Activated naive CD4-positive, alpha-beta T cell treated with anti-CD3 and anti-CD28 coated beads, Interleukin-2, amount 50 U/mL, for 24 hours (primary cell): ENCODE measurements around the gene MILR1.

Experiments used
- H3K27ac Mint-ChIP-seq: one replicate; pipeline ENCODE4 v1.8.0; 2021; ENCODE audit warnings: mild to moderate bottlenecking, mixed read lengths
- H3K27me3 Mint-ChIP-seq: one replicate; pipeline ENCODE4 v1.8.0; 2021; ENCODE audit warnings: mixed read lengths
- H3K36me3 Mint-ChIP-seq: one replicate; pipeline ENCODE4 v1.8.0; 2021; ENCODE audit warnings: mixed read lengths
- H3K4me1 Mint-ChIP-seq: one replicate; pipeline ENCODE4 v1.8.0; 2021; ENCODE audit warnings: mixed read lengths
- H3K4me3 Mint-ChIP-seq: one replicate; pipeline ENCODE4 v1.8.0; 2021; ENCODE audit warnings: mild to moderate bottlenecking, mixed read lengths
- H3K9me3 Mint-ChIP-seq: one replicate; pipeline ENCODE4 v1.8.0; 2021; ENCODE audit warnings: mixed read lengths

The MILR1 gene

DNA sequence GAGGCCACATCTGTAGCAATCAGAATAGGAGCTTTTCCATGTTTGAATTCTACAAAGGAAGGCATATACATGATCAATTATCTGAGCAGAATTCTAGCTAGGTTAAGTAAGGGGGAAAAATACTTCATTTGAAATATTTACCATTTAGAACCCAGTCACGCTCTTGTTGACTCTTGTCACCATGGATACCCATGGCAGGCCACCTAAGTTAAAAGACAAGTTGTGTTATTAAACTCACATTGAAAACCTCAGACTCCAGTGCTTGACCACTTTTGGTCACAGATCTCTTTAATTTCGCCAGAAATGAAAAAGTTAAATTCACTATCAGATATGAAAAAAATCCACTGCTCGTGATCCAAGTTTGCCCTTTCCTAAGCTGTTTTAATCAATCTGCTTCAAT is 53.1 kb downstream of the MILR1 start:
- Mint-ChIP-seq H3K27ac (peak overlapping the region; percentile 84), H3K4me1 (peaks cover 78% of the 10 kb centered on the region), H3K9me3 (no peaks in the 10 kb centered on the region), H3K4me3 (peak overlapping the region; percentile 95), H3K36me3 (peaks cover 64% of the 10 kb centered on the region), H3K27me3 (no peaks in the 10 kb centered on the region)

DNA sequence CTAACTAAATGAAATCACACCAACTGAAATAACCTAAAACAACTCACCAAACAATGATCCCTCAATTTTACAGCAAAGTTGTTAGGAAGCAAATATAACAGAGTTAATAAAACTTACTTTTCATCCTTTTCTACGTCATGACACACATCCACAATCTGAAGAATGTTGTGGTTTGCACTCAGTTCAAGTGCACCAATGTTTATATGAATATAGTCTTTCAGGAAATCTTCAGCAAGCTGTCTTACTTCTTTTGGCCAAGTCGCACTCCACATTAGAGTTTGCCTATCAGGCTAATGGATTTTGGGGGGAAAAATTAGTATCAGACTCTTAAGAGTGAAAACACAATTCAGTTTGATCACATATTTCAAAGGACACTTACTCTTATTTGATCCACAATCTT is 53.9 kb downstream of the MILR1 start:
- Mint-ChIP-seq H3K27ac (peak overlapping the region; percentile 91), H3K4me1 (peaks cover 76% of the 10 kb centered on the region), H3K27me3 (no peaks in the 10 kb centered on the region), H3K36me3 (peaks cover 64% of the 10 kb centered on the region), H3K9me3 (no peaks in the 10 kb centered on the region), H3K4me3 (peak overlapping the region; percentile 95)

DNA sequence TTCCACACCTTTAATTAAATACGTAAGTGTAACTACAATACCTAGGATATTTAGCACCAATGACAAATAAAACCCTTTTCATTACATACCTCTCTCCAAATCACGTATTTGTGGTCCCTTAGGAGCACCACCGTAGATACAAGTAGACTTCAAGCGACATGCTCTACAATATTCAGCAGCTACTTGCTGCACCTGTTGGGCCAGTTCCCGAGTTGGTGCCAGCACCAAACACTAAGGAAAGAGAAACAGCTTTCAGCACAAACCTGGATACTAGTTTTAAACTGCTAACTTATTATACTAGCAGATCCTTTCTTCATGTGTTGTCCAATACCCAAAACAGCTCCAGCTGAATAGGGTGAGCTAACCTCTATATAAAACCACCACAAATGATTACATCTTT is 54.4 kb downstream of the MILR1 start:
- peaks cover 74% of the 10 kb centered on the region for H3K4me1 Mint-ChIP-seq
- no peaks in the 10 kb centered on the region for H3K27me3 Mint-ChIP-seq
- H3K9me3 Mint-ChIP-seq = no peaks in the 10 kb centered on the region
- H3K27ac Mint-ChIP-seq = peak overlapping the region; percentile 91
- H3K4me3 Mint-ChIP-seq = peak overlapping the region; percentile 95
- peaks cover 61% of the 10 kb centered on the region for H3K36me3 Mint-ChIP-seq

DNA sequence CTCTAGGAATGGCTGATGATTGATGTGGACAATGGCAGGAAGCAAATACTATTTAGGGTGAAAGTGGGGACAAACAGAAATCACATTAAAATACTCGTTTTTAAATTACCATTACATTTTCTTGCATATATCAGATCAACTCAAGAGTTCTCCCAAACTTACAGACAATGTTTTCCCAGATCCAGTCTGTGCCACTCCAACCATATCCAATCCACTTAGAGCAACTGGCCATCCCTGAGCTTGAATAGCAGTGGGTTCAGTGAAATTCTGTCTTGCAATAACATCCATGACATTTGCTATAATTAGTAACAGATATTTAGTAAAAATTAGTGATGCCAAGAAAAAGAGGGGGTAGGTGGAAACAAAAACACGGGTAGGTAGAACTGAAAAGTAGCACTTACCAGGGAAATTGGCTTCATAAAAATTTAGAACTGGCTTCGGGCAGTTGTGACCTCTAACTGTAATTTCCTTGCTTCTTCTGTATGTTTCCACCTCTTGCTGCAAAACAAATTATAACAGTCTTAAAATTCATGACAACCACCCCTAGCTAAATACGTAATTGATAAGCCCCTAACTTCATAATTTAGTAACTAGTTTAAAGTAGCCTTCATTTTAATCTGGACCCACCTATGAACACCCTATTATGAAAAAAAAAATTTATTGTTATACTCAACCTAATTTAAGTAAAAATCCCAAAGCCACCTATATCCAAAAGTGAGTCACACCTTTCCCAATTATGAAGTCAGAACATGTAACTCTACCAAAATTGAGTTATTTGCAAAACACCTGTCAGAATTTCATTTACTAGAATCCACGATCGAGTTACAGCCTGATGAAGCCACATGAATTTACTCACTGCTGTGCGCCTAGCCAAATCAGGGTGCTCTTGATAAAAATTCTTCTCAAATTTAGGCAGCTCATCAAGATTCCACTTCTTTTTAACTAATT is 55.2 kb downstream of the MILR1 start:
- H3K4me3 Mint-ChIP-seq = peak overlapping the region; percentile 95
- H3K27me3 Mint-ChIP-seq = no peaks in the 10 kb centered on the region
- H3K4me1 Mint-ChIP-seq = peaks cover 75% of the 10 kb centered on the region
- peak overlapping the region; percentile 99 for H3K27ac Mint-ChIP-seq
- H3K36me3 Mint-ChIP-seq = peaks cover 57% of the 10 kb centered on the region
- no peaks in the 10 kb centered on the region for H3K9me3 Mint-ChIP-seq

DNA sequence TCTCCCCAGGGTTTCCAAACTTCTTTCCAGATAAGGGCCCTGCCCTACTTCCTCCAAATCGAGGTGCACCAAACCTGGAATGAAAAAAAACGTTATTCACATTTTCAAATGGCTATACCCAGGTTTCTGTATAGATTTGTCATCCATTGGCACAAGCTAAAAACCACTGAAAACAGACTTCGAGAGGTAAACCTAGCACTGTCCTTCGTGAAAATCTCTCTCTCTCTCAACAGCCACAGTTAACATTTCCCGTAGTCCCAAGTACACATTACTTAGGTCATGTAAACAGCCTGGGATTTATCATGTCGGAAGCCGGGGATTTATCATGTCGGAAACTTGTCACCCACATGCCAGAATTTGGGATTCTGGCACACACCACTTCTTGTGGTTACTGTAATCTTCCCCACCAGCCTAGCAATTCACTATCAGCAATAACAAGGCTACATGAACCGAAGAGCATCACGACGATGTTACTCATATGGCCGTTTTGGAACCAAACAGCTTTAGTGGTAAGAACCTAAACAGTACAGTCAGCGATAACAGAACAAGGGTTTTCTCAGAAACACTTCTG is 55.9 kb downstream of the MILR1 start:
- Mint-ChIP-seq H3K4me3 (peak overlapping the region; percentile 95), H3K27ac (peak overlapping the region; percentile 99), H3K36me3 (peaks cover 53% of the 10 kb centered on the region), H3K4me1 (peaks cover 75% of the 10 kb centered on the region), H3K9me3 (no peaks in the 10 kb centered on the region), H3K27me3 (no peaks in the 10 kb centered on the region)

DNA sequence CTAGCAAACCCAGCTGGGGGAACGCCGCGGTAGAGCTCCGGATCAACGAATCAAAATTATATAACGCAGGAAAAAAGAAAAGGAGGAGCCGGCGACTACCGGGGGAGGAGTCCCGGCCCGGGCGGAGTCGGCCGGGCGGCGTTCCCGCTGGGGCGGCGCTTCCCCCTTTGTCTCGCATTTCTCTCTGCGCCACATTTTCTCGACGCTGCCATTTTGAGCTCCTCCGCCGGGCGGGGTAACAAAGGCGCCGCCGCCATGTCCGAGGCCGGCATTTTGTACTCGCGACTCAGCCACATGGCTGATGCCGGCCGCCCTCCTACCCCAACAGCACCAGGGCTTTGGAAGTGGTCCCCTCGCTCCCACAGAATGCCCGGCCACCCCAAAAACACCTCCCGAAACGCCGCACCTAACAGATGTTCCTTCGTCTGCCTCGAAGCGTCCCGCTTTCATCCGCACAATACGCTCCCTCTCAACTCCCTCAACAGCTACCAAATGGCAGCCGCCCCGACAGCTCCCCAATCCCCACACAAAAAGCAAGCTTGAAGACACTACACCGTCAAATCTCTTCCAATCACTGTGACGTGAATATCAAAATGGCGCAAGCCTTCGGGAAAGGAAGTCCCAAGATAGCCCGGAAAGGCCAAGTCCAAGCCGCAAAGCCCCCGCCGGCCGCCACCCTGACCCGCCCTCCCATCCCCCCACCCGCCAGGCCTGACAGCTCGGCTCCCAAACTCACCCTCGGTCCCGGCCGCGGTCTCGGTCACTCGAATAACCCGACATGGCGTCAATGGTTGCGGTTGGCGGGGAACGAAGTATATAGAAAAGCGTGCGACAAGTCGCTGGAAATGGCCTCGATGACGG is 56.7 kb downstream of the MILR1 start:
- Mint-ChIP-seq H3K36me3 (peaks cover 49% of the 10 kb centered on the region), H3K27me3 (no peaks in the 10 kb centered on the region), H3K27ac (peak overlapping the region; percentile 99), H3K4me1 (peaks cover 73% of the 10 kb centered on the region), H3K9me3 (no peaks in the 10 kb centered on the region), H3K4me3 (peak overlapping the region; percentile 95)

DNA sequence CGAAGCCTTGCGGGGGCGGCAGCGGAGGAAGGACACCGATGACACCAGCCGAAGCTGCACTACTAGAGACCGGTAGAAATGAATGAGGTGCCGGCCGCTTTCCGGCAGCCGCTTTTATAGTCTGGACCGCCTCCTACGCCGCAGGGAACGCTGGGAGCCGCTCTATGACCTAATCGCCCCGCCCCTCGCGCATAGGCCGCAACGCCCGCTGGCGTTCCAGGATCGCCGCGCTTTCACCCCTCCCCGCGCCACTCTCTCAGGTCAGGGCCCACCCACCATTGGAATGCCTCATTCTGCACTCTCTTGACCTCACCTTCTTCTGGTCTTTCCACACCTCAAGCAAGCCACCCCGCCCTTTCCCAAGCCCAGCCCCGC is 57.3 kb downstream of the MILR1 start, which contains the start of gene DDX5:
TSS of gene DDX5 (minus strand) at position 89 of the 375 bp plus-strand sequence. CDS start 170 bp downstream, outside the sequence.
- H3K27me3 Mint-ChIP-seq = no peaks in the 10 kb centered on the region
- H3K4me1 Mint-ChIP-seq = peaks cover 71% of the 10 kb centered on the region
- peaks cover 49% of the 10 kb centered on the region for H3K36me3 Mint-ChIP-seq
- no peaks in the 10 kb centered on the region for H3K9me3 Mint-ChIP-seq
- peak within 1 kb of the TSS; percentile 95 for H3K4me3 Mint-ChIP-seq
- H3K27ac Mint-ChIP-seq = peak within 1 kb of the TSS; percentile 99

DNA sequence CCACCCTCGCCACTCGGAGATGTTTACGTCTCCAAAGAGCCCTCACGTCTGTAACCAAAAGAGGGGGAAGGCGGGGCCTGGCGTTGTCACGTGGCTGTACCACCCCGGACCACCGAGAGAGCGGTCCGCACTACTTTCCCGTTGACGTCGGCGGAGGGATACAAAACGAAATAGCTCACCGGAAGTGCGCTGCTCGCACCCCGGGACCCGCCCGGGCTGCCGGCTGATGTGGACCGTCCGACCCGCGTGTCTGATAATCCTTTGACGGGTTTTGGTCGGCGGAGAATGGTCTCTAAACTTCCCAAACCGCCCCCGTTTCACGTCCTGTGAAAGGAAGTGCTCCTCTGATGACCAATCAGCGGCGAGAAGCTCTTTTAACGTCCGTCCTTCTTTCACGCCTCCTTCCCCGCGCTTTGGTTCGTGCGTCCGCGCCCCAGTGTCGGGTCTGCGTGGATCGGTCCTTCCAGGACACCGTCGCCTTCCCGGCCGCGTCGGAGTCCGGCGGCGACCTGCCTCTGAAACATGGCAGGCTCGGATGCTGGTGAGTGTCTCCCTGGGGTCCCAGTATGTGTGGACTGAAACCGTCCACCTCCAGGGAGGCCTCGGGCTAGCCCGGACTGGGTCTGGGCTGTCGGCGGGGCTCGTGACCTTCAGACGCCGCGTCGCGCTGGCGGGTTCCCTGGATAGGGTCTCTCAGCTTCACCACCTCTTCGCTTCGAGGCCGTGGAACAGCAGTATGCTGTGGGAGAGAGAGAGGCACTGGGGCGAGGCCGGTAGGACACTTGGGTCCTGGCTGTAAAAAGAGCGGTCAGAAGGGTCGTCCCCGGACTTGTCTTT is 57.9 kb downstream of the MILR1 start, which contains the start of gene CEP95:
TSS of gene CEP95 (plus strand) at position 402 of the 837 bp plus-strand sequence. CDS start at position 523, 121 bp downstream.
- peak within 1 kb of the TSS; percentile 99 for H3K27ac Mint-ChIP-seq
- peak within 1 kb of the TSS; percentile 95 for H3K4me3 Mint-ChIP-seq
- peaks cover 46% of the 10 kb centered on the region for H3K36me3 Mint-ChIP-seq
- no peaks in the 10 kb centered on the region for H3K9me3 Mint-ChIP-seq
- H3K4me1 Mint-ChIP-seq = peaks cover 70% of the 10 kb centered on the region
- H3K27me3 Mint-ChIP-seq = no peaks in the 10 kb centered on the region

DNA sequence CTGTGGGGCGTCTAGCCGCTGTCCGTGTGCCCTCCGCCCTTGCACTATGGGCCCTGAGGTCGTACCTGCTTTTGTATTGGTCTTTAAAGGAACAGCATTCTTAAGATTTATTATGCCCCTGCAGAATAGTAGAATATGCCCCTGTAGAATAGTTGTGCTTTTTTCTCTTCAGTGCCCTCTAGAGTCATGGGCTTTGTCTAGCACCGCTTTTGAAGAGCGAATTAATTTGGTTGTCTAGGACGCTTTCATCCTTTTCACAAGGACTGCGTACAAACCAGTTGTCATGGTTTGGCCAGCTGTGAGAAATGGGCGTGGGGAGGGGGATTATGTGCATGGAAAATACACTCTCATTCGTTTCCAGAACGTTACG is 58.5 kb downstream of the MILR1 start:
- Mint-ChIP-seq H3K4me1 (peaks cover 67% of the 10 kb centered on the region), H3K4me3 (peak overlapping the region; percentile 95), H3K9me3 (no peaks in the 10 kb centered on the region), H3K36me3 (peaks cover 40% of the 10 kb centered on the region), H3K27me3 (no peaks in the 10 kb centered on the region), H3K27ac (peak overlapping the region; percentile 99)

DNA sequence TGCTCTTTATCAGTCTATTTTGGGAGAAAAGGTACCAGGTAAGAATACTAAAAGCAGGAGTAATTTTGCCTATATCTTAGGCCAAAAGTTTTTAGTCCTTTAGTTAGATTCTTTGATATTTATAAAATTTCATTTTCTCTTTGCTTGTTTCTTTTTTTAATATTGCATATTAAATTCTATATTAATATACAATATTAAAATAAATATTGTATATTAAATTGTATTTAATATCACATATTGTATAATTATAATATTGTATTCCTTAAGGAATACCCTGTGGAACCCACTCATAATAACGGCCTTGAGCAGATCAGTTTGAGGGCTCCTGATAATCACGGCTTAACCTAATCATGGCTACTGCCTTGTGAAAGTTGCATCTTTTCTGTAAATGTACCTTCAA is 59.8 kb downstream of the MILR1 start:
- peak overlapping the region; percentile 95 for H3K4me3 Mint-ChIP-seq
- peaks cover 62% of the 10 kb centered on the region for H3K4me1 Mint-ChIP-seq
- H3K9me3 Mint-ChIP-seq = no peaks in the 10 kb centered on the region
- H3K27me3 Mint-ChIP-seq = no peaks in the 10 kb centered on the region
- peaks cover 31% of the 10 kb centered on the region for H3K36me3 Mint-ChIP-seq
- H3K27ac Mint-ChIP-seq = no peak overlapping the region

DNA sequence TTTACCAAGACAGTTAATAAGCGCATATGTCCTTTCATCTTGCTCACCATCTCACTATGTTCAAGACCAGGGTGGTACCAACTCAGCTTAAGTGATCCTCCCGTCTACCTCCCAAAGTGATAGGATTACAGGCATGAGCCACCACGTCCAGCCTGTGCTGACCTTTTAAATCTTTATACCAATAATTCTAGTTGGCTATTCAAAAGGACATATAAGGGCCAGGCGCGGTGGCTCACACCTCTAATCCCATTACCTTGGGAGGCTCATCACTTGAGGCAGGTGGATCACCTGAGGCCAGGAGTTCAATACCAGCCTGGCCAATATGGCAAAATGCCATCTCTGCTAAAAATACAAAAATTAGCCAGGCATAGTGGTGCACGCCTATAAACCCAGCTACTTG is 60.3 kb downstream of the MILR1 start:
- H3K27me3 Mint-ChIP-seq = no peaks in the 10 kb centered on the region
- H3K4me3 Mint-ChIP-seq = peak overlapping the region; percentile 73

DNA sequence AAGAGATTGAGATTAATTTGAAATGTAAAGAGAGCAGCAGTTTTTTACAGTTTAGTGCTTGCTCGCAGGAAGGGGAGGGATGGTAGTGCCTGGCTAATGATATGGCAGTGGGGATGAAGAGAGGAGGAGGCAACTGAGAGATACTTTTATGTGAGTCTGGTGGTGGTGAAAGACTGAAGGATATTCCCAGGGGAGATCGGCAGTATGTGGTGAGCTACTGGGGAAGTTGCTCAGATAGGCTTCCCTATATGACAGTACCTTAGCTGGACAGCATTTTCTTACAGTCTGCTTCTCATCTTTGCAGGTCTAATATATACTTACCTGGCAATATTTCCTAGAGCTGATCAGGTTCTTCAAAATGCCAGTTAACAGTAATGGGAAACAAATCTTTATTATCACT is 66.5 kb downstream of the MILR1 start:
- Mint-ChIP-seq H3K27ac (peak overlapping the region; percentile 15), H3K4me3 (no peak overlapping the region), H3K4me1 (peaks cover 45% of the 10 kb centered on the region), H3K27me3 (no peaks in the 10 kb centered on the region), H3K36me3 (peaks cover 14% of the 10 kb centered on the region), H3K9me3 (no peaks in the 10 kb centered on the region)

More for the DNA sequence above, 60.3 kb downstream of the MILR1 start:
- Mint-ChIP-seq H3K27ac (no peak overlapping the region), H3K4me1 (peaks cover 62% of the 10 kb centered on the region), H3K9me3 (no peaks in the 10 kb centered on the region), H3K36me3 (peaks cover 26% of the 10 kb centered on the region)

DNA sequence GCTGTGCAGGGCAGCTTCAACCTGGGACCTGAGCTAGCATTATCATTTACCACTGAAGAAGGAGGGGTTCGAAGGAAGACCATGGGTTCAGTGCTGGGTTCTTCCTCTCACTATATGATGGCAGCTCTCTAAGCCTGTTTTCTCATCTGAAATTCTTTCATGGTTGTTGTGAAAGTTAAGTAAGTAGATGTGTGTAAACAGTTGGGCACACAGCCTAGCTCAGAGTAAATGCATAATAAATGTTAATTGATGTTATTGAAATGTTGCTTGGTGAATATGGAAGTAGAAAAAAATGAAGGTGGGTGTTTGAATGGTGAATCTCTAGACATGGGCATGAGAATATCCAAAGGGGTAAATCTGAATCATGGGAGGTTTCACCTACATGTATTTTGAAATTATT is 66.9 kb downstream of the MILR1 start:
- Mint-ChIP-seq H3K36me3 (peaks cover 11% of the 10 kb centered on the region), H3K27ac (no peak overlapping the region), H3K27me3 (no peaks in the 10 kb centered on the region), H3K4me3 (no peak overlapping the region), H3K9me3 (no peaks in the 10 kb centered on the region), H3K4me1 (peaks cover 41% of the 10 kb centered on the region)
